ENCODE results near the gene CIB4.

- TF ChIP-seq POLR2AphosphoS5 (IDR thresholded peaks at IDR 0.05; ENCODE audit: insufficient read depth in 1 of 2, low read depth in 1 of 2) (no peak), CTCF (IDR thresholded peaks at IDR 0.05) (no peak), POLR2A (IDR thresholded peaks at IDR 0.05) (no peak)
Observed at GRCh38 chr2:26651470-26651771, 10.3 kb upstream of the CIB4 start.

Data from vagina (tissue), 2 donors.